WTC11 (cell line): ENCODE results near the gene TOGARAM2.

Experiments used
- CTCF ChIP-seq: fragments of 200-600 bp; IDR thresholded peaks from 2 replicates; pipeline ENCODE4 v1.8.0; 2022; ENCODE audit warnings: antibody characterized with exemption
- GABPB1 ChIP-seq: sonication (generic); formaldehyde crosslinking; IDR thresholded peaks from 2 replicates; pipeline ENCODE4 v1.8.1; 2023; ENCODE audit warnings: mild to moderate bottlenecking, missing genetic modification reagents
- GRHL2 ChIP-seq: fragments of 250-450 bp; sonication (Bioruptor Pico); IDR thresholded peaks from 2 replicates; pipeline ENCODE4 v1.8.0; 2022; ENCODE audit warnings: mild to moderate bottlenecking, moderate library complexity; ENCODE audit not compliant: insufficient replicate concordance, severe bottlenecking
- JUN ChIP-seq: sonication (generic); formaldehyde crosslinking; IDR thresholded peaks from 2 replicates; pipeline ENCODE4 v1.8.0; 2023; ENCODE audit warnings: mild to moderate bottlenecking, missing genetic modification reagents
- MAX ChIP-seq: sonication (generic); formaldehyde crosslinking; IDR thresholded peaks from 2 replicates; pipeline ENCODE4 v1.8.0; 2022; ENCODE audit warnings: mild to moderate bottlenecking, missing genetic modification reagents
- SP1 ChIP-seq: sonication (generic); formaldehyde crosslinking; conservative IDR thresholded peaks from 2 replicates; pipeline ENCODE4 v1.8.1; 2022; ENCODE audit warnings: missing genetic modification reagents
- ZNF532 ChIP-seq: fragments of 250-450 bp; sonication (Bioruptor Pico); IDR thresholded peaks from 2 replicates; pipeline ENCODE4 v1.9.0; 2021; ENCODE audit warnings: mild to moderate bottlenecking, borderline replicate concordance
- ZSCAN18 ChIP-seq: fragments of 250-450 bp; sonication (Bioruptor Pico); IDR thresholded peaks from 2 replicates; pipeline ENCODE4 v2.1.2; 2022; ENCODE audit warnings: mild to moderate bottlenecking, moderate library complexity

- no peak for TF ChIP-seq ZSCAN18 (CRISPR knock-in tag)
- no peak for TF ChIP-seq GABPB1 (CRISPR knock-in tag)
- no peak for TF ChIP-seq ZNF532 (CRISPR knock-in tag)
- TF ChIP-seq CTCF = no peak
- TF ChIP-seq SP1 (CRISPR knock-in tag) = no peak
- no peak for TF ChIP-seq JUN
- no peak for TF ChIP-seq MAX
- TF ChIP-seq GRHL2 (CRISPR knock-in tag) = no peak
Observed at GRCh38 chr2:29059624-29060023, 78.5 kb downstream of the TOGARAM2 start.
